HEK293T (cell line): ENCODE data around the gene SBF1.

Source experiments
- CTCF ChIA-PET: fragments of 350-600 bp; formaldehyde crosslinking; extraction: SDS; loops from one replicate; lab custom pipeline; 2021; ENCODE audit warnings: antibody characterized with exemption, inconsistent platforms; lab: Yijun Ruan, JAX
- POLR2A ChIA-PET: fragments of 350-600 bp; formaldehyde crosslinking; extraction: SDS; loops from one replicate; lab custom pipeline; 2020; ENCODE audit warnings: antibody characterized with exemption, inconsistent platforms; lab: Yijun Ruan, JAX
- DNase-seq: peaks from one replicate; pipeline ENCODE4 v3.0.0; 2012; ENCODE audit warnings: mixed read lengths; ENCODE audit errors: extremely low spot score
- ARNT ChIP-seq: fragments of 450-650 bp; IDR thresholded peaks from 2 replicates; pipeline ENCODE4 v1.6.1; 2017; ENCODE audit warnings: mild to moderate bottlenecking
- BHLHE40 ChIP-seq: fragments of 450-650 bp; IDR thresholded peaks from 2 replicates; pipeline ENCODE4 v1.6.1; 2016; ENCODE audit warnings: mild to moderate bottlenecking, moderate library complexity, borderline replicate concordance
- CTBP1 ChIP-seq: fragments of 450-650 bp; IDR thresholded peaks from 2 replicates; pipeline ENCODE4 v1.6.1; 2016; ENCODE audit warnings: borderline replicate concordance
- ELF4 ChIP-seq: fragments of 450-650 bp; IDR thresholded peaks from 2 replicates; pipeline ENCODE4 v1.6.1; 2017; ENCODE audit warnings: antibody characterized with exemption
- FOXA1 ChIP-seq: fragments of 450-650 bp; IDR thresholded peaks from 2 replicates; pipeline ENCODE4 v1.6.1; 2016; ENCODE audit warnings: mild to moderate bottlenecking
- FOXK2 ChIP-seq: fragments of 450-650 bp; IDR thresholded peaks from 2 replicates; pipeline ENCODE4 v1.6.1; 2016; ENCODE audit warnings: mild to moderate bottlenecking
- FOXM1 ChIP-seq: fragments of 450-650 bp; IDR thresholded peaks from 2 replicates; pipeline ENCODE4 v1.6.1; 2017; ENCODE audit warnings: mild to moderate bottlenecking, borderline replicate concordance
- HDGF ChIP-seq: fragments of 450-650 bp; IDR thresholded peaks from 2 replicates; pipeline ENCODE4 v1.6.1; 2017; ENCODE audit warnings: antibody characterized with exemption, borderline replicate concordance
- L3MBTL2 ChIP-seq: fragments of 450-650 bp; conservative IDR thresholded peaks from 2 replicates; pipeline ENCODE4 v1.6.1; 2016; ENCODE audit warnings: mild to moderate bottlenecking
- LEF1 ChIP-seq: fragments of 450-650 bp; IDR thresholded peaks from 2 replicates; pipeline ENCODE4 v1.6.1; 2017; ENCODE audit warnings: mild to moderate bottlenecking, borderline replicate concordance
- NFRKB ChIP-seq: fragments of 450-650 bp; IDR thresholded peaks from 2 replicates; pipeline ENCODE4 v1.6.1; 2016; ENCODE audit warnings: mild to moderate bottlenecking, moderate library complexity
- SP1 ChIP-seq: fragments of 450-650 bp; IDR thresholded peaks from 2 replicates; pipeline ENCODE4 v1.6.1; 2017
- SUZ12 ChIP-seq: fragments of 450-650 bp; IDR thresholded peaks from 2 replicates; pipeline ENCODE4 v1.6.1; 2016; ENCODE audit warnings: mild to moderate bottlenecking
- TARDBP ChIP-seq: fragments of 450-650 bp; IDR thresholded peaks from 2 replicates; pipeline ENCODE4 v1.6.1; 2016
- ZNF384 ChIP-seq: fragments of 450-650 bp; IDR thresholded peaks from 2 replicates; pipeline ENCODE4 v1.6.1; 2016
- TF ChIP-seq, protein P1 (sequence below): fragments of 450-650 bp; IDR thresholded peaks from 2 replicates; pipeline ENCODE4 v1.6.1; 2016

The SBF1 gene

DNA sequence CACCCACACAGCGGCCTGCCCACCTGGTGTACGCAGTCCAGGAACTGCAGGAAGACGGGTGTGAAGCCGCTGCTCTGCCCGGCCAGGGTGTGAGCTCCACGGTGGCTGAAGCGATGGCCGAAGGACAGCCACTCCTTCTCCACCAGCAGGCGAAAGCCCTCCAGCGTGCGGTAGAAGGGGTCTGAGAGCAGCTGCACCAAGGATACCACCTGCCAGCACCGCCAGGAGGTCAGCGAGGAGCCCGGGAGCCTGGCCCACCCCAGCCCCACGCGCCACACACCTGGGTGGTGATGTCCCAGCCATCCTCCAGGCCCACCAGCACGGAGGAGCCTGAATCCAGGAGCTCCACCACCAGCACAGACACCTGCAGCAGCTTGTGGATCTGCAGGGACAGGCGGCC, 19.6 kb downstream of the SBF1 start:
- ChIA-PET CTCF (no interaction called here), POLR2A (interaction anchor here (1.5 kb wide), 1 partner anchor 52 kb away, joined by 5 read pairs; the partner anchor contains the start of gene LMF2)
- DNase-seq, result no peak
- TF ChIP-seq FOXA1, result no peak
- no peak for TF ChIP-seq HDGF

DNA sequence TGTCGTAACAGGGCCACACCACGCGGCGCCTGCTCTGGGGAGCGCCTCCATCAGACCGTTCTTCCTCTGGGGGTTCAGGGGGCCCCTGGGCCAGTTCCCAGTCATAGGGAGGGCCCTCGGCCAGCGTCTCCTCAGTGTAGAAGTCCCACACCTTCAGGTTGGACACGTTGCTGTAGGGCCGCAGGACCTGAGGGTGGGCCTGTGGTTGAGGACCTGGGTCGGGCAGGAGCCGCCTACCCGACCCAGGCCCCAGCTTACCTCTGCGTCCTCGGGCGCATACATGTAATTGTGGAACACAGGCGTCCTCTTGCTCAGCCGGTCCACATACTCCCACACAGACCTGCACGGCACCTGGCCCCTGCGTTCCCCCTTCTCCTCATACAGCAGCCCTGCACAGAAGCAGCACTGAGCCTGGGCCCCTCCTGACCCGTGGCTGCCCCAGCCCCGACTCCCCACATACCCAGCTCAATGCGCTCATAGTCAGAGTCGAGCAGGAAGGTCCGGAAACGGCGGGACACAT, 20.2 kb downstream of the SBF1 start:
- POLR2A ChIA-PET, result interaction anchor here (1.5 kb wide), 1 partner anchor 53 kb away, joined by 5 read pairs; the partner anchor contains the start of gene LMF2
- CTCF ChIA-PET, result no interaction called here
- DNase-seq, result no peak
- TF ChIP-seq FOXA1 (no peak), ARNT (no peak), FOXK2 (no peak), BHLHE40 (no peak), TARDBP (no peak), LEF1 (no peak), FOXM1 (no peak), SUZ12 (no peak)
- TF ChIP-seq, protein P1, sequence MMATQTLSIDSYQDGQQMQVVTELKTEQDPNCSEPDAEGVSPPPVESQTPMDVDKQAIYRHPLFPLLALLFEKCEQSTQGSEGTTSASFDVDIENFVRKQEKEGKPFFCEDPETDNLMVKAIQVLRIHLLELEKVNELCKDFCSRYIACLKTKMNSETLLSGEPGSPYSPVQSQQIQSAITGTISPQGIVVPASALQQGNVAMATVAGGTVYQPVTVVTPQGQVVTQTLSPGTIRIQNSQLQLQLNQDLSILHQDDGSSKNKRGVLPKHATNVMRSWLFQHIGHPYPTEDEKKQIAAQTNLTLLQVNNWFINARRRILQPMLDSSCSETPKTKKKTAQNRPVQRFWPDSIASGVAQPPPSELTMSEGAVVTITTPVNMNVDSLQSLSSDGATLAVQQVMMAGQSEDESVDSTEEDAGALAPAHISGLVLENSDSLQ, result no peak

GRCh38 chr22:50452649-50453048, 22.2 kb downstream of the SBF1 start:
- no peak for DNase-seq
- ChIA-PET POLR2A (no interaction called here), CTCF (no interaction called here)
- TF ChIP-seq NFRKB (no peak), ZNF384 (no peak), HDGF (no peak), LEF1 (no peak), FOXM1 (no peak), CTBP1 (no peak), ARNT (no peak), L3MBTL2 (no peak), BHLHE40 (no peak)
- TF ChIP-seq, protein P1, result no peak

- POLR2A ChIA-PET, result no interaction called here
- DNase-seq, result no peak
- CTCF ChIA-PET, result no interaction called here
- TF ChIP-seq HDGF (no peak), ZNF384 (no peak), FOXA1 (no peak), BHLHE40 (no peak), ARNT (no peak), FOXM1 (no peak), TARDBP (no peak), CTBP1 (no peak), SUZ12 (no peak), SP1 (no peak), FOXK2 (no peak)
- TF ChIP-seq, protein P1, result no peak
Measured at GRCh38 chr22:50447576-50448551, 27.0 kb downstream of the SBF1 start.

DNA sequence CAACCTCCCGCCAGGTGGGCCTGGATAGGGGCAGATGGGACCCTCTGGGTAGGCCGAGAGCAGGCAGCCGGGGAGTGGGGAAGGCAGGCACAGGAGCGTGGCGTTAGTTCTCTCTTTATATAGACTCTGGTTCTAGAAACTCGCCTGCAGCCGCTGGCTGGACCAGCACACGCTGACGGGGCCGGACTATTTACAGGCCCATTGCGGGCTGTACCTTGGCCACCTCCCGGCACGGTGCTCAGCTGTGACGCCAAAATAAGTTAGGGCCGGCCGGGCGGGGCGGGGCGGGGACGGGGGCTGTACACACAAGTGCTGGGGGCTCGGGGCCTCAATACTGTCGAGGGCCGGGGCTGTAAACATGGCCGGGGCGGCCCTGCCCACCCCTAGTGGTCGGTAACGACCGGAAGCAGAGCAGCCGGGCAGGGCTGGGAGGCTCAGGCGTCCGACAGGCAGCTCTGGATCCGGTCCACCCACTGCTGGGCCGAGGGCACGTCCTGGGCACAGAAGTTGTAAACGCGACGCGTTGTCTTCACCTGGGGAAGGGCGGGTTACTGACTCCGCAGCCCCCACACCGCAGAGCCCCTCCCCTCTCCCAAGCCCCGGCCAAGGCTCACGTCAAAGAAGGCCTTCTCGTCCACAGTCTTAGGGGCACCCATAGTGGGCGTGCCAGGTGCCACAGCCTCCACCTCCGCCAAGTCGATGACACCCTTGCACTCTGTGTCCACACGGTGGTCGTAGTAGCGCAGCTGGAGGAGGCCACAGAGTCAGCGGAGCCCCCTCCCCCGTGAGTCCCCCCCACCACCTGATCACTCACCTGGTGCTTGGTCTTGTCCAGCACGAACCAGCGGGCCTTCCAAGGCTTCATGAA, 27.9 kb downstream of the SBF1 start:
- POLR2A ChIA-PET, result no interaction called here
- TF ChIP-seq ZNF384 (no peak), ELF4 (no peak), L3MBTL2 (no peak), NFRKB (no peak), FOXM1 (no peak), BHLHE40 (no peak), CTBP1 (no peak), FOXA1 (no peak), TARDBP (no peak), ARNT (no peak), HDGF (no peak), LEF1 (no peak), SP1 (no peak), FOXK2 (no peak)
- TF ChIP-seq, protein P1, result no peak

More for the DNA sequence above, 27.9 kb downstream of the SBF1 start:
- CTCF ChIA-PET, result no interaction called here
- DNase-seq, result no peak
